Sigmoid colon (tissue), 4 donors: ENCODE data around the gene BSG.

Source experiments
- CTCF ChIP-seq, 4 experiments: fragments of 450-650 bp in 3 of 4; fragments of 200-600 bp in 1 of 4; IDR thresholded peaks; one replicate each; pipeline ENCODE4 v1.5.1; 2016 to 2019; ENCODE audit warnings: antibody characterized with exemption in 4 of 4, mild to moderate bottlenecking in 3 of 4, moderate library complexity in 2 of 4
- EP300 ChIP-seq, 4 donors: sonication (generic); formaldehyde crosslinking; IDR thresholded peaks; one replicate each; pipeline ENCODE4 v1.6.1; 2017; ENCODE audit warnings: antibody characterized with exemption in 4 of 4
- POLR2A ChIP-seq, 2 donors: fragments of 450-650 bp; IDR thresholded peaks; one replicate each; pipeline ENCODE4 v1.6.1; 2016; ENCODE audit warnings: antibody characterized with exemption in 2 of 2, mild to moderate bottlenecking in 2 of 2, moderate library complexity in 2 of 2

- TF ChIP-seq CTCF (IDR thresholded peaks at IDR 0.05) (no peak), EP300 (IDR thresholded peaks at IDR 0.05) (no peak), POLR2A (IDR thresholded peaks at IDR 0.05) (no peak)
Measured at GRCh38 chr19:607301-608154, 35.1 kb downstream of the BSG start.
